Activated CD8-positive, alpha-beta T cell treated with anti-CD3 and anti-CD28 coated beads, Interleukin-2, amount 10 ng/mL, durations not matched to agents 7 days and 5 days (primary cell): ENCODE results near the gene GRAMD2B. TPM values are rescaled to one million over a fixed set of nuclear protein-coding genes. Genes with fewer than 3 reads are reported as not detected.
"Not testable (repeated sequence)": the region's sequence is repeated elsewhere in the genome, so short reads cannot be mapped to it uniquely, and the experiment has no call there.

ENCODE experiments used
- ATAC-seq: fragments of 150-1000 bp; cut with Tn5 transposase; one replicate; pipeline ENCODE4 v1.10.0; 2021; ENCODE audit warnings: moderate library complexity
- CTCF ChIA-PET: fragments of 350-600 bp; sonication (Branson Sonifier 250); formaldehyde crosslinking; loops from one replicate; lab custom pipeline; 2021; ENCODE audit warnings: antibody characterized with exemption; lab: Charles Lee
- POLR2A ChIA-PET: fragments of 350-600 bp; sonication (Branson Sonifier 250); formaldehyde crosslinking; loops from one replicate; lab custom pipeline; 2021; ENCODE audit warnings: antibody characterized with exemption; lab: Charles Lee
- DNase-seq: peaks from one replicate; pipeline ENCODE4 v3.0.0-alpha.2; 2020
- H3K27ac Mint-ChIP-seq: one replicate; pipeline ENCODE4 v1.8.0; 2021; ENCODE audit warnings: mild to moderate bottlenecking, mixed read lengths
- H3K27me3 Mint-ChIP-seq: one replicate; pipeline ENCODE4 v1.8.0; 2021; ENCODE audit warnings: low read depth, mixed read lengths
- H3K36me3 Mint-ChIP-seq: one replicate; pipeline ENCODE4 v1.8.0; 2021; ENCODE audit warnings: low read depth, mixed read lengths
- H3K4me1 Mint-ChIP-seq: one replicate; pipeline ENCODE4 v1.8.0; 2021; ENCODE audit warnings: low read depth, mixed read lengths
- H3K4me3 Mint-ChIP-seq: one replicate; pipeline ENCODE4 v1.8.0; 2021; ENCODE audit warnings: mild to moderate bottlenecking, mixed read lengths
- H3K9me3 Mint-ChIP-seq: one replicate; pipeline ENCODE4 v1.8.0; 2022; ENCODE audit warnings: mixed read lengths; ENCODE audit not compliant: insufficient read depth
- total RNA-seq, 2 experiments: library from RNA; stranded (reverse); gene quantifications; one replicate each; pipeline ENCODE4 v1.2.3, GENCODE V29; 2021

The GRAMD2B gene
- total RNA-seq, 2 experiments from 2014 or later = 3.3 to 6.5 TPM

GRCh38 chr5:126464959-126465358, 41.8 kb downstream of the GRAMD2B start:
- DNase-seq = no peak
- Mint-ChIP-seq H3K9me3 (no peaks in the 10 kb centered on the region), H3K27ac (no peak overlapping the region), H3K27me3 (no peaks in the 10 kb centered on the region), H3K36me3 (peaks cover 7% of the 10 kb centered on the region), H3K4me3 (no peak overlapping the region), H3K4me1 (peaks cover 9% of the 10 kb centered on the region)
- ChIA-PET CTCF (interaction anchor here (1.4 to 1.6 kb wide), 2 partner anchors 15 to 35 kb away, joined by 4 to 9 read pairs; no protein-coding TSS in a partner anchor), POLR2A (interaction anchor here (1.0 to 1.1 kb wide), 2 partner anchors 15 to 41 kb away, joined by 3 to 7 read pairs; partner anchors contain the start of gene GRAMD2B)
- ATAC-seq = no peak

- H3K27me3 Mint-ChIP-seq = no peaks in the 10 kb centered on the region
- no peak for DNase-seq
- no peak overlapping the region for H3K27ac Mint-ChIP-seq
- H3K9me3 Mint-ChIP-seq = no peaks in the 10 kb centered on the region
- H3K36me3 Mint-ChIP-seq = peaks cover 8% of the 10 kb centered on the region
- H3K4me1 Mint-ChIP-seq = peaks cover 9% of the 10 kb centered on the region
- ChIA-PET CTCF (no interaction called here), POLR2A (no interaction called here)
- H3K4me3 Mint-ChIP-seq = no peak overlapping the region
- ATAC-seq = no peak
Measured at GRCh38 chr5:126468091-126468490, 44.9 kb downstream of the GRAMD2B start.

GRCh38 chr5:126469536-126470316, 46.5 kb downstream of the GRAMD2B start:
- POLR2A ChIA-PET = no interaction called here
- no peak for ATAC-seq
- H3K27me3 Mint-ChIP-seq = no peaks in the 10 kb centered on the region

GRCh38 chr5:126470529-126470928, 47.3 kb downstream of the GRAMD2B start:
- H3K9me3 Mint-ChIP-seq, POLR2A ChIA-PET, H3K4me3 Mint-ChIP-seq, H3K4me1 Mint-ChIP-seq, DNase-seq, H3K27me3 Mint-ChIP-seq, H3K27ac Mint-ChIP-seq, ATAC-seq: not testable (repeated sequence)
- CTCF ChIA-PET = interaction anchor here (1.3 kb wide), 1 partner anchor 29 kb away, joined by 5 read pairs; no protein-coding TSS in a partner anchor
- peaks cover 13% of the 10 kb centered on the region for H3K36me3 Mint-ChIP-seq

More at GRCh38 chr5:126469536-126470316, 46.5 kb downstream of the GRAMD2B start:
- Mint-ChIP-seq H3K27ac (no peak overlapping the region), H3K4me3 (no peak overlapping the region), H3K36me3 (peaks cover 10% of the 10 kb centered on the region), H3K9me3 (no peaks in the 10 kb centered on the region), H3K4me1 (no peaks in the 10 kb centered on the region)
- CTCF ChIA-PET = interaction anchor here (1.3 kb wide), 1 partner anchor 30 kb away, joined by 5 read pairs; no protein-coding TSS in a partner anchor
- DNase-seq = no peak

GRCh38 chr5:126471247-126471646, 48.0 kb downstream of the GRAMD2B start:
- Mint-ChIP-seq H3K4me1 (no peaks in the 10 kb centered on the region), H3K4me3 (no peak overlapping the region), H3K36me3 (peaks cover 12% of the 10 kb centered on the region), H3K9me3 (no peaks in the 10 kb centered on the region), H3K27me3 (no peaks in the 10 kb centered on the region), H3K27ac (no peak overlapping the region)
- DNase-seq = no peak
- ATAC-seq = no peak
- CTCF ChIA-PET = no interaction called here
- POLR2A ChIA-PET = no interaction called here

- POLR2A ChIA-PET = no interaction called here
- no peak for ATAC-seq
- Mint-ChIP-seq H3K9me3 (no peaks in the 10 kb centered on the region), H3K36me3 (peaks cover 10% of the 10 kb centered on the region), H3K27me3 (no peaks in the 10 kb centered on the region), H3K4me3 (no peak overlapping the region), H3K4me1 (no peaks in the 10 kb centered on the region), H3K27ac (no peak overlapping the region)
- CTCF ChIA-PET = interaction anchor here (3.6 kb wide), 1 partner anchor 28 kb away, joined by 17 read pairs; no protein-coding TSS in a partner anchor
- no peak for DNase-seq
Measured at GRCh38 chr5:126471875-126472537, 48.8 kb downstream of the GRAMD2B start.

GRCh38 chr5:126472538-126472889, 49.3 kb downstream of the GRAMD2B start:
- POLR2A ChIA-PET = no interaction called here
- Mint-ChIP-seq H3K27me3 (no peaks in the 10 kb centered on the region), H3K27ac (no peak overlapping the region), H3K4me3 (no peak overlapping the region), H3K36me3 (peaks cover 10% of the 10 kb centered on the region), H3K9me3 (no peaks in the 10 kb centered on the region), H3K4me1 (no peaks in the 10 kb centered on the region)
- ATAC-seq = no peak
- CTCF ChIA-PET = interaction anchor here (3.6 kb wide), 1 partner anchor 28 kb away, joined by 17 read pairs; no protein-coding TSS in a partner anchor
- DNase-seq = no peak

- no peak for ATAC-seq
- Mint-ChIP-seq H3K9me3 (no peaks in the 10 kb centered on the region), H3K4me3 (no peak overlapping the region), H3K27ac (no peak overlapping the region), H3K27me3 (no peaks in the 10 kb centered on the region), H3K36me3 (peaks cover 17% of the 10 kb centered on the region), H3K4me1 (no peaks in the 10 kb centered on the region)
- CTCF ChIA-PET = interaction anchor here (1.5 to 3.1 kb wide), 2 partner anchors 22 to 24 kb away, joined by 3 to 15 read pairs; no protein-coding TSS in a partner anchor
- POLR2A ChIA-PET = no interaction called here
- DNase-seq = no peak
Measured at GRCh38 chr5:126477294-126478117, 54.3 kb downstream of the GRAMD2B start.

- DNase-seq = no peak
- no peak for ATAC-seq
- H3K9me3 Mint-ChIP-seq = no peaks in the 10 kb centered on the region
- ChIA-PET POLR2A (no interaction called here), CTCF (interaction anchor here (3.1 kb wide), 1 partner anchor 19 kb away, joined by 15 read pairs; no protein-coding TSS in a partner anchor)
- H3K27ac Mint-ChIP-seq = no peak overlapping the region
- no peak overlapping the region for H3K4me3 Mint-ChIP-seq
- H3K36me3 Mint-ChIP-seq = peaks cover 28% of the 10 kb centered on the region
- H3K27me3 Mint-ChIP-seq = no peaks in the 10 kb centered on the region
- H3K4me1 Mint-ChIP-seq = no peaks in the 10 kb centered on the region
Measured at GRCh38 chr5:126479810-126480209, 56.6 kb downstream of the GRAMD2B start.

- Mint-ChIP-seq H3K27ac (no peak overlapping the region), H3K27me3 (no peaks in the 10 kb centered on the region), H3K4me3 (no peak overlapping the region), H3K4me1 (no peaks in the 10 kb centered on the region), H3K9me3 (no peaks in the 10 kb centered on the region), H3K36me3 (peaks cover 24% of the 10 kb centered on the region)
- DNase-seq (no peak), ATAC-seq (no peak)
- CTCF ChIA-PET = no interaction called here
- POLR2A ChIA-PET = no interaction called here
Measured at GRCh38 chr5:126480824-126481223, 57.6 kb downstream of the GRAMD2B start.

- Mint-ChIP-seq H3K27me3 (no peaks in the 10 kb centered on the region), H3K4me3 (no peak overlapping the region), H3K36me3 (peaks cover 24% of the 10 kb centered on the region), H3K4me1 (no peaks in the 10 kb centered on the region), H3K9me3 (no peaks in the 10 kb centered on the region), H3K27ac (no peak overlapping the region)
- ChIA-PET POLR2A (no interaction called here), CTCF (no interaction called here)
- DNase-seq = no peak
- no peak for ATAC-seq
Measured at GRCh38 chr5:126481243-126481642, 58.0 kb downstream of the GRAMD2B start.
